ENCODE measurements around the gene OR9Q2.

GRCh38 chr11:58227956-58228615 is 39.2 kb downstream of the OR9Q2 start:
- TF ChIP-seq EZH2 (IDR thresholded peaks at IDR 0.05; ENCODE audit: low read depth) (no peak), CTCF (conservative IDR thresholded peaks at IDR 0.05) (no peak)
